Measurements from ENCODE around the gene IFT88. TPM values are rescaled to one million over a fixed set of nuclear protein-coding genes. Genes with fewer than 3 reads are reported as not detected.

IFT88 gene
- polyA plus RNA-seq, 1 of the 3 experiments (the other 2 are of a cell fraction) = 6.2 TPM

- peak overlapping the region; percentile 59; the same call in 1 of the 2 replicates for H3K4me2 ChIP-seq
- H3K9me3 ChIP-seq = no peaks in the 10 kb centered on the region
- POLR2A ChIA-PET = no interaction called here
- no peaks in the 10 kb centered on the region for H3K36me3 ChIP-seq (replicated peaks in 1 of 2; ENCODE audit: control insufficient read depth in 1 of 2, insufficient read depth in 2 of 2, low read length in 1 of 2)
- H3K79me2 ChIP-seq (ENCODE audit: insufficient read depth) = no peaks in the 10 kb centered on the region
- H4K20me1 ChIP-seq (ENCODE audit: insufficient read depth) = no peaks in the 10 kb centered on the region
- TF ChIP-seq RFX5 (IDR thresholded peaks at IDR 0.05; ENCODE audit: low read length) = no peak
- TF ChIP-seq, protein P1, sequence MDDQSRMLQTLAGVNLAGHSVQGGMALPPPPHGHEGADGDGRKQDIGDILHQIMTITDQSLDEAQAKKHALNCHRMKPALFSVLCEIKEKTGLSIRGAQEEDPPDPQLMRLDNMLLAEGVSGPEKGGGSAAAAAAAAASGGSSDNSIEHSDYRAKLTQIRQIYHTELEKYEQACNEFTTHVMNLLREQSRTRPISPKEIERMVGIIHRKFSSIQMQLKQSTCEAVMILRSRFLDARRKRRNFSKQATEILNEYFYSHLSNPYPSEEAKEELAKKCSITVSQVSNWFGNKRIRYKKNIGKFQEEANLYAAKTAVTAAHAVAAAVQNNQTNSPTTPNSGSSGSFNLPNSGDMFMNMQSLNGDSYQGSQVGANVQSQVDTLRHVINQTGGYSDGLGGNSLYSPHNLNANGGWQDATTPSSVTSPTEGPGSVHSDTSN (IDR thresholded peaks at IDR 0.05) = peak; percentile 73
- peak; percentile 48; the same call in 1 of the 2 replicates for TF ChIP-seq POLR2AphosphoS5 (IDR thresholded peaks at IDR 0.05; ENCODE audit: low read depth, low read length)
- TF ChIP-seq TCF12 (IDR thresholded peaks at IDR 0.05) = peak; percentile 87
- TF ChIP-seq CHD2 (IDR thresholded peaks at IDR 0.05; ENCODE audit: low read length, partially characterized antibody) = no peak
- TF ChIP-seq EP300 (IDR thresholded peaks at IDR 0.05; ENCODE audit: borderline replicate concordance in 1 of 2, low read depth in 1 of 2, low read length in 1 of 2) = peak in 1 of 2 experiments; percentile 31; a peak in 1 of 4 replicates
- no peak for TF ChIP-seq SIN3A (IDR thresholded peaks at IDR 0.05; ENCODE audit: borderline replicate concordance, low read depth, low read length)
- peak; percentile 31; the same call in 1 of the 2 replicates for TF ChIP-seq FOSL2 (IDR thresholded peaks at IDR 0.05; ENCODE audit: borderline replicate concordance, low read depth)
- no peak for DNase-seq
- WGBS (ENCODE audit: low lambda C conversion rate) = 59% methylated on average over 6 of the region's 9 CpGs
- no peak overlapping the region for H2AFZ ChIP-seq (ENCODE audit: low read depth)
- H3F3A ChIP-seq (replicated peaks; ENCODE audit: insufficient read depth) = peaks cover 21% of the 10 kb centered on the region
- peak overlapping the region; percentile 46; the same call in 1 of the 2 replicates for H3K9ac ChIP-seq
- no peaks in the 10 kb centered on the region for H3K27me3 ChIP-seq (ENCODE audit: insufficient read depth)
- H3K4me3 ChIP-seq (ENCODE audit: low read depth in 2 of 2, low read length in 1 of 2) = no peak overlapping the region
- peak overlapping the region; percentile 17 to 86; a peak in 3 of 4 replicates for H3K27ac ChIP-seq (ENCODE audit: low read depth in 2 of 2, low read length in 1 of 2)
- H3K4me1 ChIP-seq (ENCODE audit: control insufficient read depth in 1 of 2, insufficient read depth in 2 of 2, low read depth in 1 of 2, low read length in 1 of 2) = peaks cover 0 to 20% of the 10 kb centered on the region in 2 experiments; a peak in 3 of 4 replicates
- CTCF ChIA-PET = interaction anchor here (0.8 to 7.3 kb wide), 10 partner anchors 11 to 220 kb away, joined by 3 to 76 read pairs (median 3); partner anchors contain the start of gene IL17D
- no peaks in the 10 kb centered on the region for H3K9me2 ChIP-seq
These were observed 147.8 kb downstream of the IFT88 start for GRCh38 chr13:20714563-20715329.

GRCh38 chr13:20715330-20715712, 148.4 kb downstream of the IFT88 start:
- H3K9me2 ChIP-seq = no peaks in the 10 kb centered on the region
- no peaks in the 10 kb centered on the region for H3K36me3 ChIP-seq (replicated peaks in 1 of 2; ENCODE audit: control insufficient read depth in 1 of 2, insufficient read depth in 2 of 2, low read length in 1 of 2)
- no peaks in the 10 kb centered on the region for H3K79me2 ChIP-seq (ENCODE audit: insufficient read depth)
- H3K4me1 ChIP-seq (ENCODE audit: control insufficient read depth in 1 of 2, insufficient read depth in 2 of 2, low read depth in 1 of 2, low read length in 1 of 2) = peaks cover 0 to 18% of the 10 kb centered on the region in 2 experiments; a peak in 3 of 4 replicates
- H3K9ac ChIP-seq = no peak overlapping the region
- H3K9me3 ChIP-seq = no peaks in the 10 kb centered on the region
- H3F3A ChIP-seq (replicated peaks; ENCODE audit: insufficient read depth) = peaks cover 21% of the 10 kb centered on the region
- WGBS (ENCODE audit: low lambda C conversion rate) = 93% methylated on average over 6 of the region's 6 CpGs
- H3K27me3 ChIP-seq (ENCODE audit: insufficient read depth) = no peaks in the 10 kb centered on the region
- no peak for DNase-seq
- H3K4me2 ChIP-seq = peak overlapping the region; percentile 59; the same call in 1 of the 2 replicates
- H3K27ac ChIP-seq (ENCODE audit: low read depth in 2 of 2, low read length in 1 of 2) = peak overlapping the region in 1 of 2 experiments; percentile 86; a peak in 2 of 4 replicates
- no peak overlapping the region for H3K4me3 ChIP-seq (ENCODE audit: low read depth in 2 of 2, low read length in 1 of 2)
- no peak overlapping the region for H2AFZ ChIP-seq (ENCODE audit: low read depth)
- POLR2A ChIA-PET = no interaction called here
- CTCF ChIA-PET = interaction anchor here (0.8 to 7.3 kb wide), 8 partner anchors 11 to 221 kb away, joined by 3 to 76 read pairs (median 3); partner anchors contain the start of gene IL17D
- no peaks in the 10 kb centered on the region for H4K20me1 ChIP-seq (ENCODE audit: insufficient read depth)
- TF ChIP-seq, protein P2, sequence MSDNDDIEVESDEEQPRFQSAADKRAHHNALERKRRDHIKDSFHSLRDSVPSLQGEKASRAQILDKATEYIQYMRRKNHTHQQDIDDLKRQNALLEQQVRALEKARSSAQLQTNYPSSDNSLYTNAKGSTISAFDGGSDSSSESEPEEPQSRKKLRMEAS (IDR thresholded peaks at IDR 0.05; ENCODE audit: low read depth) = no peak
- TF ChIP-seq RAD21 (IDR thresholded peaks at IDR 0.05; ENCODE audit: low read length) (no peak), MEF2A (IDR thresholded peaks at IDR 0.05; ENCODE audit: borderline replicate concordance, low read depth) (no peak), EZH2phosphoT487 (IDR thresholded peaks at IDR 0.05; ENCODE audit: borderline replicate concordance, low read depth) (no peak), MXI1 (IDR thresholded peaks at IDR 0.05; ENCODE audit: low read depth, low read length) (no peak), GATA2 (CRISPR knock-in tag; IDR thresholded peaks at IDR 0.05) (no peak), ELF1 (IDR thresholded peaks at IDR 0.05) (no peak), NFIC (IDR thresholded peaks at IDR 0.05; ENCODE audit: borderline replicate concordance) (no peak), FOSL2 (IDR thresholded peaks at IDR 0.05; ENCODE audit: borderline replicate concordance, low read depth) (no peak), YY1 (IDR thresholded peaks at IDR 0.05; ENCODE audit: low read depth) (no peak), SMC3 (IDR thresholded peaks at IDR 0.05; ENCODE audit: low read depth, low read length) (no peak), NRF1 (IDR thresholded peaks at IDR 0.05; ENCODE audit: low read depth, low read length) (no peak), EP300 (IDR thresholded peaks at IDR 0.05; ENCODE audit: borderline replicate concordance in 1 of 2, low read depth in 1 of 2, low read length in 1 of 2) (no peak), FOXM1 (IDR thresholded peaks at IDR 0.05; ENCODE audit: low read depth) (no peak)
